HG02981 (cell line): ENCODE results near the gene TMTC1.

Experiments used
- ATAC-seq: cut with Tn5 transposase; IDR thresholded peaks from one replicate; pipeline ENCODE4 v1.9.1; 2021; ENCODE audit warnings: mild to moderate bottlenecking, moderate library complexity; ENCODE audit not compliant: unreplicated experiment

TMTC1 gene

GRCh38 chr12:29492891-29493290 lies 290.9 kb downstream of the TMTC1 start:
- no peak for ATAC-seq

- ATAC-seq = no peak
These were observed 296.8 kb downstream of the TMTC1 start for GRCh38 chr12:29486972-29487371.

GRCh38 chr12:29463198-29463597 lies 320.5 kb downstream of the TMTC1 start:
- no peak for ATAC-seq

GRCh38 chr12:29460082-29460481 lies 323.7 kb downstream of the TMTC1 start:
- no peak for ATAC-seq

- no peak for ATAC-seq
These were observed 328.7 kb downstream of the TMTC1 start for GRCh38 chr12:29455087-29455486.

- no peak for ATAC-seq
These were observed 331.9 kb downstream of the TMTC1 start for GRCh38 chr12:29451888-29452287.
